Thyroid gland (tissue), 4 donors: ENCODE data around the gene ALG11.
"Not testable (repeated sequence)": the region's sequence is repeated elsewhere in the genome, so short reads cannot be mapped to it uniquely, and the experiment has no call there.

Source experiments
- CTCF ChIP-seq, 6 experiments: fragments of 200-600 bp in 3 of 6; fragments of 450-650 bp in 3 of 6; sonication (generic) in 3 of 6; IDR thresholded peaks; one replicate each; pipeline ENCODE4 v1.5.1; 2016 to 2019; ENCODE audit warnings: antibody characterized with exemption in 6 of 6, mild to moderate bottlenecking in 2 of 6, inconsistent platforms in 1 of 6, moderate library complexity in 1 of 6
- POLR2A ChIP-seq, 2 donors: fragments of 450-650 bp; IDR thresholded peaks; one replicate each; pipeline ENCODE4 v1.6.1; 2017; ENCODE audit warnings: antibody characterized with exemption in 2 of 2, mild to moderate bottlenecking in 2 of 2, moderate library complexity in 1 of 2

- TF ChIP-seq CTCF, POLR2A (IDR thresholded peaks at IDR 0.05): not testable (repeated sequence)
Measured at GRCh38 chr13:51983292-51983691, 28.9 kb upstream of the ALG11 start.
